Daoy (cell line): Measurements from ENCODE around the gene RFC1. TPM values are rescaled to one million over a fixed set of nuclear protein-coding genes. Genes with fewer than 3 reads are reported as not detected.
"Not testable (repeated sequence)": the region's sequence is repeated elsewhere in the genome, so short reads cannot be mapped to it uniquely, and the experiment has no call there.

ENCODE experiments used
- DNase-seq: peaks from one replicate; pipeline ENCODE4 v3.0.0-alpha.2; 2015; ENCODE audit warnings: low read depth
- total RNA-seq: library from RNA; depleted of rRNA; stranded (reverse); fragments of >200 nt; shearing (Covaris generic); gene quantifications from 2 replicates; pipeline ENCODE4 v1.2.3, GENCODE V29; 2014

RFC1 gene
- total RNA-seq, 1 experiment from 2014 or later, result 43.7 TPM

DNA sequence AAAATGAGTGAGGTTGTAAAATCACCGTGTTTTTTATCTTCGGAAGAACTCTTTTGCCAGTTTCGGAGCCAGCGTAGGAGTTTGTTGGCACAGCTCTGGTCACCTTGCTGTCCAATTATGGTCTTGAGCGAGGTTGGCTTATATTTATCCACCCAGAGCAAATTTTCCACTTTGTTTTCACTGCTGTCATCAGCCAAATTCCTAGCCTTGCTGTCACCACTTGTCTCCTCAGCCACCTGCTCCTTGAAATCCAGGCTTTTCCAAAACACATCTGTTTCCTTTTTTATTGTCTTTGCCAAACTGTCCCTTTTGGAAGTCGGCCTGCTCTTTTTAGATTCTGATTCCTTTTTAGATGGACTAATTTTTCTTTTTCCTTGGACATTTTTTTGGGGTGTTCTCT lies 57.6 kb downstream of the RFC1 start:
- no peak for DNase-seq

DNA sequence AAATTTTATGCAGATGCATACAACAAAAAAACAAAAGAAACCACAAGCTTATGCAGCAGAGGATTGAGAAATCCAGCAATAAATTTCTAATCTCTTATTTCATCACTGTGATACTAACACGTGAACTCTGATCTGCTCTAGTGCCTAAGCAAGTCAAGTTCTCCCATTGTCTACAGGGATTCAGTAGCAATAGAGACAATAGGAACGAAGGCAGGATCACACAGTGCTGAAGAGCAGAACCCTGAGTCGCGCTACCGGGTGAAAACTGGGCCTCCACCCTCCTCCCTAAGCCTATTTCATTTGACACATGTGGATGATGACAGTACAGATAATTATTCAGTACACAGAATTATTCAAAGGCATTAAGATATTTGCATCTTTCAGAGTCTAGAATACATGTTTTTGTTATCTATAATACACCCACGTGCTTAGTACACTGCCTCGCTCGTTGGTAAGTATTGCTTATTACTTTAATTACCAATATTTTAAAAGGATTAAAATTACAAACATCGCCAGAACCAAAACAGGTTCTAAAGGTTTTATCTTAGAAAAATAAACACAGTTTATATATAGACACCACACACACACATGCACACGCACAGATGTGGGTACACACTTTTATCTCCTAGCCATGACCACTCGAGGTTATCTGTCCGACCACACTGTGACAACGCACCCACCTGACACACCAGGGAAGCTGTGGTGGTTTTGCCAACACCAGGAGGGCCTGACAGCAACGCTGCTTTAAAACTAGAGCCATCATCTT lies 60.1 kb downstream of the RFC1 start:
- no peak for DNase-seq

DNA sequence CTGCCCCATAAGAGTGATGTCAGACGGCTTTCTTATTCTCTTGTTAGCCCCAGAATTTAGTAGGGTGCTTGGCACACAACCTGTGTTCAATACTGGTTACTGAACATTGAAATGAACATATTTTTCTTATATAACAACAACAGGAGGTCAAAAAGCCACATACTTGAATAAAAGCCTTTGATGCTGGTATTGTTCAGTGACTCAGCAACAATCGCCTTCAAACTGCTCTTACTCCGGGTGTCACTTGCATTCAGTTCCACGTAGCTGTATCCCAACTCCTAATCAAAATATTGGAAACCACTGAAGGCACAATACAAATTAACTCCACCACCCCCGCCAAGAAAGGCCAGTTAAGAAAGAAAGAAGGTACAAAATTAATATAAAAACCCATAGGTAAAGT lies 61.5 kb downstream of the RFC1 start:
- DNase-seq, result no peak

DNA sequence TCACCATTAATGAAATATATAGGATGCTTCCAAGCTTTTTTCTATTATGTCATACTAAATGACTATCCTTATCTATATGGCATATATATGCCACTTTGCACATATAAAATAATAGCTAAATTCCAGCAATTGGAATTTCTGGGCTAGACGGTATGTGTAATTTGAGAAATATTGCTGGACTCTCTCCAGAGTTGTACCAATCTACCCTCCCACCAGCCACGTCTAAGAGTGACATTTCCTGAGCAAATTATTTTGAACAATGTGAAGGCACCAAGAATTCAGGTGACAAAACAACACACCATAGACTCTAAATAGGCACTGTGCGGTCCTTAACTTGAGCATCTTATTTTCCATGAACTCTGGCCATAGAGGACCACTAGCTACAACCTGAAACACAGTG lies 62.3 kb downstream of the RFC1 start:
- no peak for DNase-seq

DNA sequence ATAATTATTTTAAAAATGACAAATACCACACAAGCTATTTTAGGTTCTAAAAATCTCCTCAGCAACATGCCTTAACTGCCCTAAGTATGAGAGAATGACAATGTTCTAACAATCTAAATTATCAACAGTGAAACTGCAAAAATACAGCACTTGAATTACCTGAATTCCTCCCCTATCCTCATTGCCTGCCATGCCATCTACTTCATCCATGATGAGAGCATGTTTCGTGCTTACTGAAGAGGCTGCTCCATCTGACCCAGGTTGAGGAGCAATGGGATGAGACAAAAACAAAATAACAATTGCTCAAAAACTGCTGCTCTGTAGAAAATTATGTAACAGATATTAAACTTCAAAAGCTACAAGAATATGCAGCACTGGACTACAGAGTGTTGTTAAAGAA lies 63.3 kb downstream of the RFC1 start:
- DNase-seq, result no peak

DNA sequence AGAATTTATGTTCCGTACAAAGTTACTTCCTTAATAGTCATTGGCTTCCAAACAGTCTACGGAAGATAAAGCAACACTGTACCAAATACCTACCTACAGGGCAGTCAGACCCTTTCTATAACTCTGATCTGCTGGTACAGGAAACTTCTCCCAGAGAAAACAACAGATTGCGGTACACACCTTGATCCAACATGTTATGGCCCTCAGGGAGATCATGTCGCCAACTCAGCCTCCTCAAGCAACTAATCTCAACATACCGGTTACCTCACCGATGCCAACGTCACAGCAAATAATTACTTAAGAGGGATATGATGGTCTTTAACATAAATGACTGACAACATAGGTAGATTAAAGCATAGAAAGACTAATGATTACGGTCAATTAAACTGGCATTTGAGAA lies 70.4 kb downstream of the RFC1 start:
- no peak for DNase-seq

DNA sequence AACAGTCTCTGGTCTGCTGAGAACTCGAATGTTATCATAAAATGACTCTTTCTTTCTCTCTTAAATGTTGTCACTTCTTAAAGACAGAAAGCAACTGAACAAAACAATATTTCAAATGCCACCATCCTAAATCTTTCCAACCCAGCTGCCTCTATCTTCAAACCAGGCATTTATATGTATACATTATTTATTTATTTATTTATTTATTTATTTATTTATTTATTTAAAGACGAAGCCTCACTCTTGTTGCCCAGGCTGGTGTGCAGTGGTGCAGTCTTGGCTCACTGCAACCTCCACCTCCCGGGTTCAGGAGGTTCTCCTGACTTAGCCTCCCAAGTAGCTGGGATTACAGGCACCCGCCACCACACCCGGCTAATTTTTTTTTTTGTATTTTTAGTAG lies 73.7 kb downstream of the RFC1 start:
- DNase-seq, result not testable (repeated sequence)

DNA sequence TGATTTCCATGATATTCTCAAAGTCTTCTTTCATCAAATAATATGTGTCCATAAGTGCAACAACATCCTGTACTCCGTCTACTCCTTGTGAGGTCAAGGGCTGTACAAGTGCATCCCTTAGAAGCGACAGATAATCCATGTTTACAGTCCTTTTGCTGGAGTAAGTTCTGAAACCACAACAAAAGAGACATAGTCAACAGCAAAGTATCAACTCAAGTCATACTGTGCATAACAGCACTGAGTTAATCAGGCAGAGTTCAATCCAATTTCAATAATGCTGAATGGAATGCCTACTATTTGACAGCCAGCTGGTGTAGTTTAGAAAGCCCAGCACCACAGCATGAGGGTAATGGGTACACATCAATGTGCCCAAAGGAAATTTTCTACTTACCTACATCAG lies 74.5 kb downstream of the RFC1 start:
- DNase-seq, result no peak

DNA sequence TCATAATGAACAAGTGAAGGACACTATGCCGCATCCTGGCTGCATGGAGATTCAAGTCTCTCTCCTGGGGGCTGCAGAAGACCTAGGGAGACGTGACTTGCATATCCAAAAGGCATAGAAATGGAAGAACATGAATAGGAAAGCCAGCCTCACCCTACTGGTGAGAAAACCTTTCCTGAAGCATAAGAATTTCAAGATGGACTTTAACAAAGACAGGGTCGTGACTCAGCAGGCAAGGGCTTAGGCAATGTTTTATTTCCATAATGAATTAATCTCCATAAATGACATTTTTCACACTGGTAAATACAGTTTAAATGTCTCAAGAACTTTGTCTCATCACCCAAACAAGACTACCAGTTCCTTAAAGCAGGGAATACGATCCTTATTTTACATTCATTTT lies 78.9 kb downstream of the RFC1 start:
- DNase-seq, result no peak

DNA sequence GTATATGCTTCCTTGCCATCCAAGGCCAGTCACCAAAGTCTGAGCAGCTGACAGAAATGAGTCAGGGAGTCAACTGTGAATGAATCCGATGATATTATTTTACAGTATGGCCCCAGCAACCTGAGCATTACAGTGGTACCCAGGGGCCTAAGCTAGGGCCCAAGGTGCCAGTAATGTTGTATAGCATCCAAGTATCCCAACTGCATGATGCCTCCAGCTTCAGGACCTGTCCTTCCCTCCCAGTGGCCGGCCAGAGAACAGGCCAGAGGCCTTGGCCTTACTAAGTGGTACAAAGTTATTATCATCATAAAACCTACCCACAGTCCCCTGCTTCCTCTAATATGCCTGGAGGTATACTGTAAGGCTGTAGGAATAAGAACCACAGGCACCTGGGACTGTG lies 79.9 kb downstream of the RFC1 start:
- no peak for DNase-seq

DNA sequence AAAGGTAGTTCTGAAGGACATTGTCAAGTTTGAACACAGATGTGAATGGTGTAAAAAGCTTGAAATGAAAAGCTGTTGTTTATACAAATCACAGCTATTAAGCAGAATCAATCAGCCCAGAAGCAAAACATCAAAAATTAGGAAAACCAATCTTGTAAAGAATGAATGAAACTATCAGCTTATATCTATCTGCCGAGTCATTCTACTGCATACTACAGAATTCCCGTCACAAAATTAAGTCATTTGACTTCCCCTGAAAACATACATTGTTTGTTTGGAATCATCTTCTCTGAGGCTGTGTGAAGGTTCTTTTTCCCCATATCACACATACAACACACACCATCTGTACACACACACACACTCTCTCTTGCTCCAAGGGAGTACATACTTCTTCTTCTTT lies 80.3 kb downstream of the RFC1 start:
- DNase-seq, result no peak

DNA sequence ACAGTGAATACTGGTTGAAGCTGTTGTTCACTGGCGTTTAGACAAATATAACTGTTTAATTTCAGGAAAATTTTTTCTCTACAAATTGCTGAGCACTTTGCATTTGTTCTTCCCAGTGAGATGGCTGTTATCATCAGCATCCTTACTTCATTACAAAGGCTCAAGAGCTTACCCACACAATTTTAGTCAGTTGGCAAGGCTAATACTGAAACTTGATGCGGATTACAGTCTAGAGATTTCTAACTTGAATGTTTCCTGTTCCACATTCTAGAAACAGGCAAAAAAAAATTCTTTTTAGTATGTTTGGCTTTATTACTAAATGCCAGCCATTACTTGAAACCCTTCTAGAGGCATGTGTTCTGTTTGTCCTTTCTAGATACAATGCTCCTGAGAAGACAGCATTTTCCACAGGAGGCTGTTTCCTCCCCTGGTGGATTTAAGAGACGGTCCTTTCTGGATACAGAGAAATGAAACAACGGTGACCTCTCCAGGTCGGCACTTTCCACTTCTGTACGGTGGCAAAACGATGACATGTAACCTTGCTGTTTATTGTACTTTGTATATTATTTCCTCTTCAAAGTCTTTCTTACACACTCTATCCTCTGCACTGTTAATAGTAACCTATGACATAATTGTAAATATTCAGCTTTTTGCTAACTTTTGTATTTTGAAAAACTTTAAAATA lies 80.9 kb downstream of the RFC1 start:
- DNase-seq, result no peak

DNA sequence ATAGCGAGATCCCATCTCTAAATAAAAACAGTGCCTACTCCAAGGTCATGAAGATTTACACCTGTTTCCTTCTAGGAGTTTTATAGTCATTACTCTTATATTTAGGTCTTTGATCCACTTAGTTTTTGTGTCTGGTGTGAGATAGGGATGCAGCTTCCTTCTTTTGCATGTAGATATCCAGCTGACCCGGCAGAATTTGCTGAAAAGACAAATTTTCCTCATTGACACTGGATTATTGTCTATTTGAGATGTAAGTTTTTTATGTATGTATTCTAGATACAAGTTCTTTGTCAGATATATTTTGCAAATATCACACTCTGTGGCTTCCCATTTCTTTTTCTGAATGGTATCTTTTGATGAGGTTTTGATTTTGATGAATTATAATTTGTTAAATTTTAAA lies 85.4 kb downstream of the RFC1 start:
- DNase-seq, result no peak

DNA sequence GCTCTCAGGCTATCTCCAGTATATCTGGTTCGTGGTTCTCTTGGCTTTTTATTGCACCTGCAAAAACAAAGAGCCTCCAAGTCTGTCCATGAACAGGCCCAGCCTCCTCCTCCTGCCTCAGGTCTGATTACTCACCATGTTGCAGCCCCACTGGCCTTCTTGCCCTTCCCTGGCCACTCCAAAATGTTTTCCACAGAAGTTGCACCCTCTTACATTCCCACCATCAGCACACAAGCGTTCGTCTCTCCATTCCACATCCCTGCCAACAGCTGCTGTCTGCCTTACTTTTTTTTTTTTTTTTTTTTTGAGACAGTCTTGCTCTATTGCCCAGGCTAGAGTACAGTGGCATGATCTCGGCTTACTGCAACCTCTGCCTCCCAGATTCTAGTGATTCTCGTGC lies 86.7 kb downstream of the RFC1 start:
- no peak for DNase-seq

DNA sequence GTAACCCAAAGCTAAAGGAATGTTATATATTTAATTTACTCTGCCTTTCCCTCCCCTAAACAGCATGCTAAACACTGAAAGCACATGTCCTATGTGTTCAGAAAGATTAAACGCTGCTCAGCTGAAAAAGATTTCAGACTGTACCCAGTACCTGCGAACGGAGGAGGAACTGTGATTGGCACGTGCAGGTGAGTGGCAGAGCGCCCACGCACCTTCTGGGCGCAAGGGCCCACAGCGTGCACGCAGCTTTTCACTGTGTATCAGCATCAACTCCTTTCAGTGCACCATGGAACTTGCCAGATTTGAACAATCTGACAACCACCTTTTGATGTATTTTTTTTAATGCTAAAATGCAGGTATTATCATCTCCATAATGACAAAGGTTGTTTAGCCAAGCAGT lies 87.7 kb downstream of the RFC1 start:
- DNase-seq, result no peak

DNA sequence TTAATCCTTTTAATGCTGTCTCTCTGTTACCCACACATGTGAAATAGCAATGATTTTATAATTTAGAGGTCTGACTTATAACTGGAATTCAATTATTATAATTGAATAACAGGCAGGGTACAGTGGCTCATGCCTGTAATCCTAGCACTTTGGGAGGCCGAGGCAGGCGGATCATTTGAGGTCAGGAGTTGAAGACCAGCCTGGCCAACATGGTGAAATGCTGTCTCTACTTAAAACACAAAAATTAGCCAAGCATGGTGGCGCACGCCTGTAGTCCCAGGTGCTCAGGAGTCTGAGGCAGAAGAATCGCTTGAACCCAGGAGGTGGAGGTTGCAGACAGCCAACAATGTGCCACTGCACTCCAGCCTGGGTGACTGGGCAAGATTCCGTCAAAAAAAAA lies 88.5 kb downstream of the RFC1 start:
- not testable (repeated sequence) for DNase-seq

DNA sequence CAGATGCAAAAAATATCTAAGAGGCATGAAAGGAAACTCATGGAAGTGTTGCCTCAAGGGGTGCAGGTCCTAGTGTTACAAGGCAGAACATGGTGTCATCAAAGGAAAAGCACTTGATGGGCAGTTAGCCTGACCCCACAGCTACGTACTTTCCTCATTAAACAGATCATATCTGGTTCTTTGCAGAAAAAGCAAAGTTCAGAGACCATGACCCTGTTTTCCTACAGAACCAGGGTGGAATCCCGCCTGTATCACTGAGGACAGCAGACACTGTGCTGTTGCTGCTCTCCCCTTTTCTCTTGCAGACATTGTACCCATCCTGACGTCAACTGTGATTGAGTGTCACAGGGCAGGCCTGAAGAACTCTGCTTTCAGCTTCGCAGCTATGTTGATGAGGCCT lies 91.7 kb downstream of the RFC1 start:
- DNase-seq, result no peak

DNA sequence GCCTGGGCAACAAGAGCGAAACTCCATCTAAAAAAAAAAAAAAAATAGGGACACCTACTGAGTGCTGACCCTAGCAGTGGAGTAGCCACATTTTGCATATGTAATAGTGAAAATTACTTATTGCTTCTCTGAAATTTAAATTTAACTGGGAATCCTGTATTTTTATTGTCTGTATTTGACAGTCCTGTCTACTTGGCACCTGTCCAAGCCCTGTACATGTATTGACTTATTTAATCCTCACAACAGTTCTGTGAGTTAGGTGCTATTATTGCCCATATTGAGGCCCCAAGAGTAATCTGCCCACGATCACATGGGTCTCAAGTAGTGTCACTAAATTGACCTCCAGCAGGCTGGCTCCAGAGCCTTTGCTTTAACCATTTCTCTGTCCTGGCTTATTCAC lies 102.3 kb downstream of the RFC1 start:
- DNase-seq, result no peak

DNA sequence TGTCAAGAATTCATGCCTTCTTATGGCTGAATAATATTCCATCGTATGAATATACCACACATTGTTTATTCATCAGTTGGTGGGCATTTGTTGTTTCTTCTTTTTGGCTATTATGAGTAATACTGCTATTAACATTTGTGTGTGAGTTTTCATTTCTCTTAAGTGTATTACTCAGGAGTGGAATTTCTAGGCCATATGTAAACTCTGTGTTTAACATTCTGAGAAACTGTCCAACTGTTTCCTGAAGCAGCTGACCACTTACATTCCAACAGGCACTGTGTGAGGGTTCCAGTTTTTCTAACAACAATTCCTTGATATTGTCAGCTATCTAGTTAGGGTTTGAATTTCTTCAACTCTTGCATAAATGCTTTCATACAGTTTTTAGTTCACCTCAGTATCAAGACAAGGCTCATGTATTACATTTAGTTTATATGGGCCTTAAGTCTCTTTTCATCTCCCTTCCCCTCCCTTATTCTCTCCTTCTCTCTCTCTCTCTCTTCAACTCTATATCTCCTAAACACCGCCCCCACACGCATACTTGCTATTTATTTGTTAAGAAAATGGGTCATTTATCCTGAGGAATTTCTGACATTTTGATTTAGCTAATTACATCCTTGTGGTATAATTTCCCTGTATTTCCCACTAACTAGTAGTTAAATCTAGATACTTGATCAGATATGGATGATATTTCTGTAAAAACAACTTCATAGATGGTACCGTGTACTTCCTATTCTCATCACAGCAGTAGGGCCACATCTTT lies 106.4 kb downstream of the RFC1 start:
- DNase-seq, result no peak

DNA sequence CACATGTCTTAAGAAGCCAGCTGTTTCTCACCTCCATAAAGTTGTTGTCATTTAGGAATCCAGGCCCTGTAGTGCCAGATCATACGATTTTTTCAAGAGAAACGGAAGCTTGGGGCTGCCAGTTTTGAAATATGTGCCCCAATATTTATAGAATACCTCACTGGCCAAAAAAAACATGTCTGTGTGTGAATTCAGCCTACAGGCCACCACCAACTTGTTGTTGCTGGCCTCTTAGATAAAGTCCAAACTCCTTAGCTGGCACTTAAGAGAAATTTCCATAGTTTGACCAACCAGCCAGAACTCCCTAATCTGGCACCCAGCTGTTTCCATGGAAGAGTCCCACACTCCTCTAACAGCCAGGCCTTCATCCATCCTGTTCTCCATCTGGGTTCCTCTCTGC lies 109.7 kb downstream of the RFC1 start:
- peak; percentile 7 for DNase-seq

DNA sequence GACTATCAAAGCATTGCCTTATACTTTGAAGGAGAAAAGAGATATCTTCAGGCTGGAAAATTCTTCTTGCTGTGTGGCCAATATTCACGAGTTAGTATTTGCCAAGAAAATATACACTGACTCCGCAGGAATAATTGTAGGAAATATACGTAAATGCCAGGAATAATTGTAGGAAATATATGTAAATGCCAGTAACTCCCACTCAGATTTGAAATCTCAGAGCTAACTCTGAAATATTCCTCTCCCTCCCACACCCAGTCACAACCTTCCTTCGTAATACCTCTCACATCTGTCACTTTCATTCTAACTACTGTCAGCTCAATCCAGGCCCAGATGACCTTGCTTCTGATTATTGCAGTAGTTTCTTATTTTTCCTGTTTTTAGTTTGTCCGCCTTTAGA lies 110.3 kb downstream of the RFC1 start:
- no peak for DNase-seq

DNA sequence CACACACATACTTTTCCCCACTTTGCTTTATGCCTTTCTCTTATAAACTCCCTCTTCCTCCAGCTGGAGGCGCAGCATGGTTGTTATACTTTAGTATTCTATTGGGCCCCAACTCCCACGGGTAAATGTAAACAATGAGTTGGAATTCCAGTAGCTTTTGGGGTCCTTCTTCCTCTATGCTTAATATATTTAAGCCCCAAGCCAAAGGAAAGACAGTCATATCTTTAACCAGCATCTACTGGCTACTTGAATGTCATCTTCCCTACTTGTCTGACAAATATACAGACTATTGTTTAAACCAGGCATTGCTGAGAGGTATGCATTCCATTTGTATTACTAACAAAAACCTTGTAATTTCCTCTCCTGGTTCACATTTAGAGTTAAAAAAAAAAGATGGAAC lies 110.9 kb downstream of the RFC1 start:
- peak; percentile 42 for DNase-seq

DNA sequence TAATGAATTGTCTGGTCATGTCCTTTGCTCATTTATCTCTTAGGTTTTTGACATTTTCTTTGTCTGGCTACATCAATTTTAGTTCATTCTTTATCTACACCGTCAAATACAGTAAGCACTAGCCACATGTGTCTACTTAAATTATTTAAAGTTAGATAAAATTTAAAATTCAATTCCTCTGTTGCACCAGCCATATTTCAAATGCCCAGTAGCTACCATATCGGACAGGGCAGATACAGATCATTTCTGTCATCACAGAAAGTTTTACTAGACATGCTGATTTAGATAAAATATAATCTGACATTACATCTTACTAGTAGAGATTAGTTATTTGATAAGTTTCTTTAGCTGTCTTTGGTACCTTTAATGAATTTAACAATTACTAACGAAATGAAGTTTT lies 122.7 kb downstream of the RFC1 start:
- no peak for DNase-seq
